Esophagus muscularis mucosa (tissue), 4 donors: ENCODE data around the gene SOCS7. TPM values are rescaled to one million over a fixed set of nuclear protein-coding genes. Genes with fewer than 3 reads are reported as not detected.

Experiments used
- DNase-seq: peaks from one replicate; pipeline ENCODE4 v3.0.0-alpha.2; 2017; ENCODE audit errors: extremely low spot score
- H3K27ac ChIP-seq, 4 donors: fragments of 200-600 bp; sonication (generic); replicated peaks in 1 of 4; 1 replicate in 3 of 4; 2 replicates in 1 of 4; pipeline ENCODE4 v1.5.1; 2016 to 2019; ENCODE audit warnings: mild to moderate bottlenecking in 1 of 4
- H3K27me3 ChIP-seq, 4 donors: fragments of 200-600 bp; sonication (generic); one replicate each; pipeline versions ENCODE4 v1.5.1 to v1.6.0; 2016 to 2019
- H3K36me3 ChIP-seq, 4 donors: fragments of 200-600 bp; sonication (generic); one replicate each; pipeline ENCODE4 v1.5.1; 2016 to 2019
- H3K4me1 ChIP-seq, 4 donors: fragments of 200-600 bp; sonication (generic); one replicate each; pipeline ENCODE4 v1.5.1; 2016 to 2019
- H3K4me3 ChIP-seq, 4 donors: fragments of 200-600 bp; sonication (generic); 1 replicate in 2 of 4; 2 replicates in 2 of 4; pipeline ENCODE4 v1.5.1; 2016 to 2019; ENCODE audit warnings: mild to moderate bottlenecking in 4 of 4, moderate library complexity in 1 of 4
- H3K9me3 ChIP-seq, 4 donors: fragments of 200-600 bp; sonication (generic); 1 replicate in 3 of 4; 2 replicates in 1 of 4; pipeline ENCODE4 v1.5.1; 2016 to 2019
- EP300 ChIP-seq: sonication (generic); formaldehyde crosslinking; IDR thresholded peaks from one replicate; pipeline ENCODE4 v1.6.1; 2017; ENCODE audit warnings: antibody characterized with exemption
- POLR2A ChIP-seq: fragments of 450-650 bp; IDR thresholded peaks from one replicate; pipeline ENCODE4 v1.6.1; 2017; ENCODE audit warnings: antibody characterized with exemption, moderate library complexity, mild to moderate bottlenecking, low read depth
- POLR2AphosphoS5 ChIP-seq, 2 donors: sonication (generic); formaldehyde crosslinking; IDR thresholded peaks; one replicate each; pipeline ENCODE4 v1.6.1; 2017; ENCODE audit warnings: antibody characterized with exemption in 2 of 2
- WGBS: methylation state at CpG from one replicate; pipeline ENCODE4 v1.1.5; 2018; 5-methylcytosine and 5-hydroxymethylcytosine counted together
- intact Hi-C: fragments of 100-400 bp; cut with DNase I; formaldehyde crosslinking; loops from one replicate; pipeline ENCODE4 v1.15.1; 2023
- total RNA-seq, 4 donors: library from RNA; depleted of rRNA; stranded (reverse); fragments of >200 nt; gene quantifications; one replicate each; pipeline versions ENCODE4 v1.1.0 to v1.2.1, GENCODE V29; 2016
- TF ChIP-seq, protein P1 (sequence below), 3 experiments: fragments of 200-600 bp in 2 of 3; fragments of 450-650 bp in 1 of 3; sonication (generic) in 2 of 3; IDR thresholded peaks; one replicate each; pipeline ENCODE4 v1.5.1; 2017 to 2019; ENCODE audit warnings: antibody characterized with exemption in 3 of 3, mild to moderate bottlenecking in 2 of 3, moderate library complexity in 1 of 3

Gene SOCS7
- total RNA-seq, 4 donors from 2014 or later: 11.2 to 18.9 (median 13.5) TPM

DNA sequence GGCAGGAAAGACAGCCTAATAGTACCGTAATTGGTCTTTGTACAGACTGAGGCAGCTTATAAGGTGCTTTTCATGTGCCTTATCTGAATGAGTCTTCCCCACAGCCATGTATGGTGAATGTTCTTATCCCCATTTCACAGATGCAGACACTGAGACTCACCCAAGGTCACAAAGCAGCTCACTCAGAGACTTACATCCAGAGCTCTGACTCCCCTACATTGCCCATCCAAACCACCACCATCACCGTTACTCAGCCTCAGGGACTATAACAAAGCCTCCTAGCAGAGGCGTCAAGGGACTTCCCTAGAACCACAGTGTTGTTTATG, 7.3 kb upstream of the SOCS7 start:
- H3K9me3 ChIP-seq: no peaks in the 10 kb centered on the region
- H3K27me3 ChIP-seq: peaks cover 0 to 14% (median 0%) of the 10 kb centered on the region in 4 donors
- no peak overlapping the region for H3K27ac ChIP-seq
- H3K4me1 ChIP-seq: peaks cover 0 to 14% (median 5%) of the 10 kb centered on the region in 4 donors
- no peak for TF ChIP-seq POLR2A
- TF ChIP-seq, protein P1, sequence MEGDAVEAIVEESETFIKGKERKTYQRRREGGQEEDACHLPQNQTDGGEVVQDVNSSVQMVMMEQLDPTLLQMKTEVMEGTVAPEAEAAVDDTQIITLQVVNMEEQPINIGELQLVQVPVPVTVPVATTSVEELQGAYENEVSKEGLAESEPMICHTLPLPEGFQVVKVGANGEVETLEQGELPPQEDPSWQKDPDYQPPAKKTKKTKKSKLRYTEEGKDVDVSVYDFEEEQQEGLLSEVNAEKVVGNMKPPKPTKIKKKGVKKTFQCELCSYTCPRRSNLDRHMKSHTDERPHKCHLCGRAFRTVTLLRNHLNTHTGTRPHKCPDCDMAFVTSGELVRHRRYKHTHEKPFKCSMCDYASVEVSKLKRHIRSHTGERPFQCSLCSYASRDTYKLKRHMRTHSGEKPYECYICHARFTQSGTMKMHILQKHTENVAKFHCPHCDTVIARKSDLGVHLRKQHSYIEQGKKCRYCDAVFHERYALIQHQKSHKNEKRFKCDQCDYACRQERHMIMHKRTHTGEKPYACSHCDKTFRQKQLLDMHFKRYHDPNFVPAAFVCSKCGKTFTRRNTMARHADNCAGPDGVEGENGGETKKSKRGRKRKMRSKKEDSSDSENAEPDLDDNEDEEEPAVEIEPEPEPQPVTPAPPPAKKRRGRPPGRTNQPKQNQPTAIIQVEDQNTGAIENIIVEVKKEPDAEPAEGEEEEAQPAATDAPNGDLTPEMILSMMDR (IDR thresholded peaks at IDR 0.05): no peak
- no peak for TF ChIP-seq POLR2AphosphoS5 (IDR thresholded peaks at IDR 0.05)
- no peak overlapping the region for H3K4me3 ChIP-seq
- no peaks in the 10 kb centered on the region for H3K36me3 ChIP-seq
- intact Hi-C loops: no loop called here
- 81% methylated on average over 3 of the region's 3 CpGs for WGBS
- no peak for DNase-seq

GRCh38 chr17:38345743-38346142, 5.9 kb upstream of the SOCS7 start:
- peaks cover 0 to 15% (median 6%) of the 10 kb centered on the region in 4 donors for H3K4me1 ChIP-seq
- DNase-seq: no peak
- H3K27me3 ChIP-seq: peaks cover 0 to 14% (median 0%) of the 10 kb centered on the region in 4 donors
- H3K9me3 ChIP-seq: no peaks in the 10 kb centered on the region
- H3K4me3 ChIP-seq: no peak overlapping the region
- intact Hi-C loops: loop anchor here (5.0 kb wide), 1 partner anchor 57 kb away; no protein-coding TSS in a partner anchor
- H3K36me3 ChIP-seq: no peaks in the 10 kb centered on the region
- WGBS: 94% methylated on average over 7 of the region's 7 CpGs
- no peak overlapping the region for H3K27ac ChIP-seq
- no peak for TF ChIP-seq POLR2A
- TF ChIP-seq EP300: no peak

DNA sequence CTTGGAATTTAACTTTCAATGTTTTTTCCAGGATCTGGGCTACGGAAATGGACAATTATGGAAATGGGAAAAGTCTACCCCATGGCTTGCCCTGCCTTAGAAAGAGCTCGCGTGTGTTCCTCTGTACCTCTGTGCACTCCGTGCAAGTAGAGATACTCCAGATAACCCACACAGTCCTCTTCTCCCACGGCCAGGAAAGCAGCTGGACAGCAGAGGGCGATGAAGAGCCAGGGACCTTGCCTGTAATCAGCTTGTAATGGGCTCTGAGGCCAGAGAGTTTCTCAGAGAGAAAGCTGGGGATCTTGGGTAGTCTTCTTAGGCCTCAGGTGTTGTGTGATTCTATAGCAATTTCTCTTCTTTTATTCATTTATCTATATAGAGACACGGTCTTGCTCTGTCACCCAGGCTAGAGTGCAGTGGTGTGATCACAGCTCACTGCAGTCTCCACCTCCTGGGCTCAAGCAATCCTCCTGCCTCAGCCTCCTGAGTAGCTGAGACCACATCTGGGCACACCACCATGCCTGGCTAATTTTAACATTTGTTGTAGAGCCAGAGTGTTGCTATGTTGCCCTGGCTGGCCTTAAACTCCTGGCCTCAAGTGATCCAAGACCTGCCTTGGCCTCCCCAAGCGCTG, 2.4 kb upstream of the SOCS7 start:
- Histone ChIP-seq H3K27ac (peak overlapping the region in 3 of 4 donors; percentile 49 to 95 (median 61)), H3K9me3 (no peaks in the 10 kb centered on the region), H3K36me3 (no peaks in the 10 kb centered on the region), H3K4me1 (peaks cover 11 to 24% (median 20%) of the 10 kb centered on the region in 4 donors), H3K27me3 (peaks cover 0 to under 1% (median 0%) of the 10 kb centered on the region in 4 donors), H3K4me3 (no peak overlapping the region)
- 16% methylated on average over 8 of the region's 8 CpGs for WGBS
- TF ChIP-seq EP300: no peak
- TF ChIP-seq POLR2AphosphoS5 (IDR thresholded peaks at IDR 0.05): peak in 1 of 2 donors; percentile 59
- no peak for TF ChIP-seq POLR2A
- TF ChIP-seq, protein P1 (IDR thresholded peaks at IDR 0.05): peak; percentile 89 to 95 (median 94)
- DNase-seq: peak; percentile 96
- intact Hi-C loops: loop anchor here (1.0 to 5.0 kb wide), 2 partner anchors 53 to 65 kb away; no protein-coding TSS in a partner anchor

- H3K4me3 ChIP-seq: no peak overlapping the region
- no peaks in the 10 kb centered on the region for H3K9me3 ChIP-seq
- DNase-seq: no peak
- H3K36me3 ChIP-seq: no peaks in the 10 kb centered on the region
- WGBS: 93% methylated on average over 2 of the region's 2 CpGs
- H3K27ac ChIP-seq: peak overlapping the region in 3 of 4 donors; percentile 0 to 95 (median 61)
- H3K4me1 ChIP-seq: peaks cover 12 to 32% (median 28%) of the 10 kb centered on the region in 4 donors
- intact Hi-C loops: loop anchor here (10.0 kb wide), 1 partner anchor 145 kb away; no protein-coding TSS in a partner anchor
- TF ChIP-seq POLR2AphosphoS5 (IDR thresholded peaks at IDR 0.05) (no peak), POLR2A (no peak), EP300 (no peak)
- TF ChIP-seq, protein P1 (IDR thresholded peaks at IDR 0.05): no peak
- no peaks in the 10 kb centered on the region for H3K27me3 ChIP-seq
These were observed 1.6 kb upstream of the SOCS7 start for GRCh38 chr17:38350035-38350434.

DNA sequence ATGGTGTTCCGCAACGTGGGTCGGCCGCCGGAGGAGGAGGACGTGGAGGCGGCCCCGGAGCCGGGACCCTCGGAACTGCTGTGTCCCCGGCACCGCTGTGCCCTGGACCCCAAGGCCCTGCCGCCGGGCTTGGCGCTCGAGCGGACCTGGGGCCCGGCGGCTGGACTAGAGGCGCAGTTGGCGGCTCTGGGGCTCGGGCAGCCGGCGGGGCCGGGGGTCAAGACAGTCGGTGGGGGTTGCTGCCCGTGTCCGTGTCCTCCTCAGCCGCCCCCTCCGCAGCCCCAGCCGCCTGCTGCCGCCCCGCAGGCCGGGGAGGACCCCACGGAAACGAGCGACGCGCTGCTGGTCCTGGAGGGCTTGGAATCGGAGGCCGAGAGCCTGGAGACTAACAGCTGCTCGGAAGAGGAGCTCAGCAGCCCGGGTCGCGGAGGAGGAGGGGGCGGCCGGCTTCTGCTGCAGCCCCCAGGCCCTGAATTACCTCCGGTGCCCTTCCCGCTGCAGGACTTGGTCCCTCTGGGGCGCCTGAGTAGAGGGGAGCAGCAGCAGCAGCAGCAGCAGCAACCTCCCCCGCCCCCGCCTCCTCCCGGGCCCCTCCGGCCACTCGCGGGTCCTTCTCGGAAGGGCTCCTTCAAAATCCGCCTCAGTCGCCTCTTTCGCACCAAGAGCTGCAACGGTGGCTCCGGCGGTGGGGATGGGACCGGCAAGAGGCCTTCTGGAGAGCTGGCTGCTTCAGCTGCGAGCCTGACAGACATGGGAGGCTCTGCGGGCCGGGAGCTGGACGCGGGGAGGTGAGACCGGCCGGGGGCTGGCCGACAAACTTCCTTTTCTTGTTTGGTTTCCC, 821 bp downstream of the SOCS7 start:
- no peak for DNase-seq
- intact Hi-C loops: loop anchor here (10.0 kb wide), 1 partner anchor 142 kb away; no protein-coding TSS in a partner anchor

More for the DNA sequence above, 821 bp downstream of the SOCS7 start:
- no peaks in the 10 kb centered on the region for H3K27me3 ChIP-seq
- H3K4me1 ChIP-seq: peaks cover 36 to 57% (median 52%) of the 10 kb centered on the region in 4 donors
- no peaks in the 10 kb centered on the region for H3K9me3 ChIP-seq
- H3K4me3 ChIP-seq: peak overlapping the region; percentile 84 to 99 (median 98)
- no peaks in the 10 kb centered on the region for H3K36me3 ChIP-seq
- H3K27ac ChIP-seq: peak overlapping the region; percentile 91 to 95 (median 94)
- 0% methylated on average over 8 of the region's 72 CpGs for WGBS
- TF ChIP-seq EP300 (no peak), POLR2AphosphoS5 (IDR thresholded peaks at IDR 0.05) (no peak), POLR2A (no peak)
- TF ChIP-seq, protein P1 (IDR thresholded peaks at IDR 0.05): no peak
